SJSA1 (cell line): ENCODE data around the gene ANK2. TPM values are rescaled to one million over a fixed set of nuclear protein-coding genes. Genes with fewer than 3 reads are reported as not detected.

Experiments used
- DNase-seq, 2 experiments: peaks; one replicate each; pipeline ENCODE4 v3.0.0-alpha.2; 2015 to 2020; ENCODE audit warnings: low spot score in 2 of 2, low read depth in 1 of 2
- H3K27ac ChIP-seq: fragments of 250-450 bp; sonication (Bioruptor Pico); 2 replicates; pipeline ENCODE4 v1.5.1; 2020; ENCODE audit warnings: mild to moderate bottlenecking, moderate library complexity
- H3K27me3 ChIP-seq: fragments of 250-450 bp; sonication (Bioruptor Pico); replicated peaks from 2 replicates; pipeline ENCODE4 v1.5.1; 2020; ENCODE audit warnings: mild to moderate bottlenecking, moderate library complexity
- H3K36me3 ChIP-seq: fragments of 250-450 bp; sonication (Bioruptor Pico); 2 replicates; pipeline ENCODE4 v1.5.1; 2020; ENCODE audit warnings: mild to moderate bottlenecking
- H3K4me1 ChIP-seq: fragments of 250-450 bp; sonication (Bioruptor Pico); replicated peaks from 2 replicates; pipeline ENCODE4 v1.6.1; 2021; ENCODE audit warnings: mild to moderate bottlenecking
- H3K4me3 ChIP-seq: fragments of 250-450 bp; sonication (Bioruptor Pico); 2 replicates; pipeline ENCODE4 v1.5.1; 2020; ENCODE audit warnings: mild to moderate bottlenecking
- H3K9me3 ChIP-seq: fragments of 250-450 bp; sonication (Bioruptor Pico); replicated peaks from 2 replicates; pipeline ENCODE4 v1.5.1; 2020; ENCODE audit warnings: mild to moderate bottlenecking
- total RNA-seq: library from RNA; depleted of rRNA; stranded (reverse); fragments of >200 nt; shearing (Covaris generic); gene quantifications from 2 replicates; pipeline ENCODE4 v1.2.3, GENCODE V29; 2014

Gene ANK2
- total RNA-seq, 1 experiment from 2014 or later = 3.4 TPM

- DNase-seq = no peak
These were observed 33.9 kb downstream of the ANK2 start for GRCh38 chr4:113083346-113083745.

GRCh38 chr4:113086172-113086695 is 36.8 kb downstream of the ANK2 start:
- Histone ChIP-seq H3K4me3 (no peak overlapping the region), H3K9me3 (no peaks in the 10 kb centered on the region), H3K27ac (no peak overlapping the region), H3K4me1 (no peaks in the 10 kb centered on the region), H3K36me3 (no peaks in the 10 kb centered on the region), H3K27me3 (no peaks in the 10 kb centered on the region)
- DNase-seq = no peak

More at GRCh38 chr4:113083346-113083745, 33.9 kb downstream of the ANK2 start:
- Histone ChIP-seq H3K4me3 (no peak overlapping the region), H3K27me3 (no peaks in the 10 kb centered on the region), H3K27ac (no peak overlapping the region), H3K36me3 (no peaks in the 10 kb centered on the region), H3K9me3 (no peaks in the 10 kb centered on the region), H3K4me1 (no peaks in the 10 kb centered on the region)

- Histone ChIP-seq H3K27ac (no peak overlapping the region), H3K27me3 (no peaks in the 10 kb centered on the region), H3K9me3 (no peaks in the 10 kb centered on the region), H3K36me3 (no peaks in the 10 kb centered on the region), H3K4me1 (no peaks in the 10 kb centered on the region), H3K4me3 (no peak overlapping the region)
- no peak for DNase-seq
These were observed 38.6 kb downstream of the ANK2 start for GRCh38 chr4:113088050-113088449.

- Histone ChIP-seq H3K4me1 (no peaks in the 10 kb centered on the region), H3K9me3 (no peaks in the 10 kb centered on the region), H3K27me3 (0 out of 2 replicates have a peak, but pooled peaks cover 6% of the 10 kb centered on the region), H3K27ac (no peak overlapping the region), H3K36me3 (no peaks in the 10 kb centered on the region), H3K4me3 (no peak overlapping the region)
- DNase-seq = no peak
These were observed 41.5 kb downstream of the ANK2 start for GRCh38 chr4:113090954-113091353.

GRCh38 chr4:113094331-113094730 is 44.9 kb downstream of the ANK2 start:
- H3K36me3 ChIP-seq = no peaks in the 10 kb centered on the region
- peaks cover 6% of the 10 kb centered on the region; the same call in 1 of the 2 replicates for H3K27me3 ChIP-seq
- DNase-seq = no peak
- no peak overlapping the region for H3K27ac ChIP-seq
- no peak overlapping the region for H3K4me3 ChIP-seq
- no peaks in the 10 kb centered on the region for H3K9me3 ChIP-seq
- H3K4me1 ChIP-seq = no peaks in the 10 kb centered on the region

GRCh38 chr4:113094802-113095201 is 45.3 kb downstream of the ANK2 start:
- H3K4me3 ChIP-seq = no peak overlapping the region
- DNase-seq = no peak
- H3K27ac ChIP-seq = no peak overlapping the region
- H3K9me3 ChIP-seq = no peaks in the 10 kb centered on the region
- H3K36me3 ChIP-seq = no peaks in the 10 kb centered on the region
- no peaks in the 10 kb centered on the region for H3K4me1 ChIP-seq
- peaks cover 6% of the 10 kb centered on the region; the same call in 1 of the 2 replicates for H3K27me3 ChIP-seq

- H3K4me1 ChIP-seq = no peaks in the 10 kb centered on the region
- H3K9me3 ChIP-seq = no peaks in the 10 kb centered on the region
- no peak for DNase-seq
These were observed 52.2 kb downstream of the ANK2 start for GRCh38 chr4:113101669-113102068.

GRCh38 chr4:113103556-113103955 is 54.1 kb downstream of the ANK2 start:
- Histone ChIP-seq H3K4me3 (no peak overlapping the region), H3K9me3 (no peaks in the 10 kb centered on the region), H3K4me1 (no peaks in the 10 kb centered on the region), H3K36me3 (no peaks in the 10 kb centered on the region), H3K27me3 (0 out of 2 replicates have a peak, but pooled peaks cover 2% of the 10 kb centered on the region), H3K27ac (no peak overlapping the region)
- DNase-seq = no peak

More at GRCh38 chr4:113101669-113102068, 52.2 kb downstream of the ANK2 start:
- Histone ChIP-seq H3K27me3 (peaks cover 2% of the 10 kb centered on the region; the same call in 1 of the 2 replicates), H3K36me3 (no peaks in the 10 kb centered on the region), H3K4me3 (no peak overlapping the region), H3K27ac (no peak overlapping the region)

- Histone ChIP-seq H3K4me3 (no peak overlapping the region), H3K4me1 (no peaks in the 10 kb centered on the region), H3K27me3 (0 out of 2 replicates have a peak, but pooled peaks cover 2% of the 10 kb centered on the region), H3K9me3 (no peaks in the 10 kb centered on the region), H3K36me3 (no peaks in the 10 kb centered on the region), H3K27ac (no peak overlapping the region)
- DNase-seq = peak in 1 of 2 experiments; percentile 18
These were observed 56.7 kb downstream of the ANK2 start for GRCh38 chr4:113106108-113106507.

GRCh38 chr4:113109106-113109718 is 59.8 kb downstream of the ANK2 start:
- Histone ChIP-seq H3K9me3 (no peaks in the 10 kb centered on the region), H3K4me3 (no peak overlapping the region), H3K27me3 (peaks cover 10% of the 10 kb centered on the region; the same call in 1 of the 2 replicates), H3K27ac (no peak overlapping the region), H3K36me3 (no peaks in the 10 kb centered on the region), H3K4me1 (no peaks in the 10 kb centered on the region)
- DNase-seq = no peak

- no peak overlapping the region for H3K4me3 ChIP-seq
- no peak overlapping the region for H3K27ac ChIP-seq
- no peaks in the 10 kb centered on the region for H3K9me3 ChIP-seq
- H3K36me3 ChIP-seq = no peaks in the 10 kb centered on the region
- DNase-seq = no peak
- H3K4me1 ChIP-seq = no peaks in the 10 kb centered on the region
- peaks cover 12% of the 10 kb centered on the region for H3K27me3 ChIP-seq
These were observed 63.0 kb downstream of the ANK2 start for GRCh38 chr4:113112338-113112978.

- Histone ChIP-seq H3K4me1 (no peaks in the 10 kb centered on the region), H3K36me3 (no peaks in the 10 kb centered on the region), H3K4me3 (no peak overlapping the region), H3K27me3 (peaks cover 17% of the 10 kb centered on the region), H3K9me3 (no peaks in the 10 kb centered on the region), H3K27ac (no peak overlapping the region)
- no peak for DNase-seq
These were observed 63.7 kb downstream of the ANK2 start for GRCh38 chr4:113113151-113113550.

- no peak overlapping the region for H3K4me3 ChIP-seq
- H3K27me3 ChIP-seq = peaks cover 20% of the 10 kb centered on the region
- no peaks in the 10 kb centered on the region for H3K36me3 ChIP-seq
- H3K4me1 ChIP-seq = no peaks in the 10 kb centered on the region
- H3K27ac ChIP-seq = no peak overlapping the region
- no peaks in the 10 kb centered on the region for H3K9me3 ChIP-seq
- DNase-seq = no peak
These were observed 65.4 kb downstream of the ANK2 start for GRCh38 chr4:113114884-113115283.
